ENCODE results near the gene TRIP6.
"Not testable (repeated sequence)": the region's sequence is repeated elsewhere in the genome, so short reads cannot be mapped to it uniquely, and the experiment has no call there.

The TRIP6 gene

GRCh38 chr7:100891568-100892247 lies 24.5 kb downstream of the TRIP6 start:
- DNase-seq = no peak

- DNase-seq = no peak
Measured at GRCh38 chr7:100892364-100893317, 25.5 kb downstream of the TRIP6 start.

DNA sequence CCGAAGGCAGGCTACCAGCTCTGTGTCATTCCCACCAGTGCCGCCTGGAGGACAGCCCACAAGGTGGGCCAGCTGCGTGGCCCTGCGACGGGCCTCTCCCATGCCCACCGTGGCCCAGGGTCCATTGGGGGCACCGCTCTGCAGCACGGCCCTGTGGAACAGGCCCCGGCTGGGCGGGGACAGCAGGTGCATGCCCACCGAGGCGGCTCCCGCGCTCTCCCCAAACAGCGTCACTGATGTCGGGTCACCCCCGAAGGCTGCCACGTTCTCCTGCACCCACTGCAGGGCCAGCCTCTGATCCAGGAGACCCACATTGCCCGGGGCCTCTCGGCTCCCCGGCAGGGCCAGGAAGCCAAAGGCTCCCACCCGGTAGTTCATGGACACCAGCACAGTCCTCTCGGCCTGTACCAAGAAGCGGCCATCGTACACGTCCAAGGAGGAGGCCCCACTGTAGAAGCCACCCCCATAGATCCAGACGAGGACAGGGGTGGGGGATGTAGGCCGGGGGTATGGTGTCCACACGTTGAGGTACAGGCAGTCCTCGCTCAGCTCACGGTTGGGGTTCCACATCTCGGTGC lies 26.2 kb downstream of the TRIP6 start:
- no peak for DNase-seq

GRCh38 chr7:100893910-100894721 lies 26.9 kb downstream of the TRIP6 start:
- DNase-seq = no peak

DNA sequence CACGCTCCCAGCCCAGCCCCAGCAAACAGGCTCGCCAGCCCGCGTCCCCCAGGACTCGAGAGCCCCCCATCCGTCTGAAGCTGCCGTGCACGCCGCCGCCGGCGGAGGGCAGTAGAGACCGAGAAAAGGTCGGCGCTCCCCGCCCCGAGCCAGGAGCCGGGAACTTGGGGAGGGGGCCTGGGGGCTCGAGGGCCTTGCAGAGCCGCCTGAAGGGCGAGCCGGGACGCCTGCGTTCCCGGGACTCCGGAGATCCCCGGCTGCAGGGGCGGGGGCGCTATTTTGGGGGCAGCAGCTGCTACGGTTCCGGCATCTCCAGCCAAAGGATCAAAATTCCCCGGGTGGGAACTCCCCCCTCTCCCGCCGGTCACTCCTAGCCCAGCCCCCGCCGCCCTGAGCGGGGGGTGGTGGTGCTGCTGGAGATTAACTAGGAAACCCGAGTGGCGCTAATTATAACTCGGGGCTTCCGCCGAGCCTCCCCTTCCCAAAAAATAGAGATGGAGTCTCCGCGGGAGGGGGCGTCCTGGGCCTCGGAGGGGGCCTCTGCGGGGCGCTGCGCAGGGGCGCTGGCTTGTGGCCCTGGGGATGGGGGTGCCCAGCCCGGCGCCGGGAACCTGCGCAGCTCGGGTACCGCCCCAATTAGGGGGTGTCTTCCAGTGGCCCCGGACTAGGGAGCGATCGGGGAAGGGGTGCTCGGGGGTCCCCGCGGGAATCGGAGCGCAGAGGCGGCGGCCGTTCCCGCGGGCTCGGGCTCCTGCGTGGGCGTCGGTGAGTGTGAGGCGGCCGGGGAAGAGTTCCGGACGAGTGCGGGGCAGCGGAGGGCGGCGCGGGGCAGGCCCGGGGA lies 27.9 kb downstream of the TRIP6 start:
- peak; percentile 91 for DNase-seq

DNA sequence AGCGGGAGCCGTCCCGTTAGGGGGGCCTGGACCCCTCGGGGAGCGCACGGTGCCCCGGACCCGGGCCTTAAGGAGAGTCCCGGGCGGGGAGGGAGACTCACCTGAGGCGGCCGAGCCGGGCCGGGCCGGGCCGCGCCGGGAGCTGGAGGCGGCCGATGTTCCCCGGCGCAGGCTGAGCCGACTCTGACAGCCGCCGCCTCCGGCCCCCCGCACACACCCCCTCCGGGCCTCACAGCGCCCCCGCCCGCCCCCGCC lies 28.4 kb downstream of the TRIP6 start, which contains the start of gene ACHE:
Gene ACHE, minus strand, starts transcription at position 188 of the 255 bp plus-strand sequence. CDS start 1,656 bp downstream, outside the sequence.
- no peak for DNase-seq

DNA sequence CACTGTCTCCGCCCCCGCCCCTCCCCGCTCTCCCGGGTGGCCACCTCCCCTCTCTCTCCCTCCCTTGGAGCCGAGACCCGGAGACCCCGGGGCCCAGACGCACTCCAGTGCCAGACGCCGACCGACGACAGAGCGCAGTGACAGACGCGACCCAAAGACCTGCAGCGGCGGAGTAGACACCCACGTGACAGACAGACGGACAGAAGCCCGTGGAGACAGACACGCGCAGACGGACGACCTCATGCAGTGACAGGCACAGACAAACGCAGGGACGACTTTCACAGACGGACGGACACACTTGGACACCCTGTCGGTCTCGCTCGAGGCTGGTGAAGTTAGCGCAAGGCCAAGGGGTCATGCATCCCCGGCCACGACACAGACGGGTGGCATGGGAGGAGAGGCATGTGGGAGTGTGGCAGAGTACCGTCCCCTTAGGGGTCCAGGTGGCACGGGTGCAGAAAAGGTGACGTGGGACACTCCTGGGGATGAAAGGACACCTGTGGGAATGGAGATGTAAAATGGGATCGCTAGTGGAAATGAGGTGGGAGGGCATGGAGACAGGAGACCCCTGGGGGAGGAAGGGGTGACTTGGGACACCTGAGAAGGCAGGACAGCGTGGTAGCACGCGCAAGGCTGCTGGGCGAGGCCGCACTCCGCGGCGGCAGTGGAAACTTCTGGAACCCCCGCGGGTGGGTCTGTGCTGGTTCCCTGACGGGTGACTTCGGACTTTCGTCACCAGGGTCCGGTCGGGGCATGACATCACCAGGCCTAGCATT lies 29.0 kb downstream of the TRIP6 start:
- peak; percentile 78 for DNase-seq

GRCh38 chr7:100896732-100897608 lies 29.8 kb downstream of the TRIP6 start:
- peak; percentile 87 for DNase-seq

- no peak for DNase-seq
Measured at GRCh38 chr7:100897772-100898454, 30.7 kb downstream of the TRIP6 start.

DNA sequence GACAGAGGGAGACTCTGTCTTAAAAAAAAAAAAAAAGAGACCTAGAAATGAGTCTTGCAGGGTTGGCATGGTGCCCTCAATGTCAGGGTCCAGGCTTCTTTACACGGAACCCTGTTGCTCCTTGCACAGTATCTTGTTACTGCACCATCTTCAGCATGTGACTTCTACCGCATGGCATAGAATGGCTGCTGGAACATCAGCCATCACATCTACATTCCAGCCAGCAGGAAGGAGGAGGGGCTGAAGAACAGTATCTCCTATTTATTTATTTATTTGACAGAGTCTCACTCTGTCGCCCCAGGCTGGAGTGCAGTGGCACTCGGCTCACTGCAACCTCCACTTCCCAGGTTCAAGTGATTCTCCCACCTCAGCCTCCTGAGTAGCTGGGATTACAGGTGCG lies 32.2 kb downstream of the TRIP6 start:
- no peak for DNase-seq

GRCh38 chr7:100900978-100901377 lies 33.8 kb downstream of the TRIP6 start:
- no peak for DNase-seq

DNA sequence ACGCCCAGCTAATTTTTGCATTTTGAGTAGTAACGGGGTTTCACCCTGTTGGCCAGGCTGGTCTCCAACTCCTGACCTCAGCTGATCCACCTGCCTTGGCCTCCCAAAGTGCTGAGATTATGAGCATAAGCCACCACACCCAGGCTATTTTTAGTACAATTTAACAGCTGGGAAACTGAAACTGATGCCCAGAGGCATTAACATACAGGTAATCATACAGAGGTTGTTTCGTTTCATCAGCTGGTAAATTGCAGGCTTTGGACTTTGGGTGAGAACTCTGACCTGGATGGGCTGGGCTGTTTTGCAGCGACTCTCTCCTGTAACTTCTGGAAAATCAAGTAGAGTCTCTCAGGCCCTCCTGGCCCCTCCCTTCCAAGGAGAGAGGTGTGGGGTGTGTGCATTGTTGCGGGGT lies 34.7 kb downstream of the TRIP6 start:
- no peak for DNase-seq

GRCh38 chr7:100902638-100903037 lies 35.5 kb downstream of the TRIP6 start:
- DNase-seq = no peak

- no peak for DNase-seq
Measured at GRCh38 chr7:100908512-100908911, 41.3 kb downstream of the TRIP6 start.

DNA sequence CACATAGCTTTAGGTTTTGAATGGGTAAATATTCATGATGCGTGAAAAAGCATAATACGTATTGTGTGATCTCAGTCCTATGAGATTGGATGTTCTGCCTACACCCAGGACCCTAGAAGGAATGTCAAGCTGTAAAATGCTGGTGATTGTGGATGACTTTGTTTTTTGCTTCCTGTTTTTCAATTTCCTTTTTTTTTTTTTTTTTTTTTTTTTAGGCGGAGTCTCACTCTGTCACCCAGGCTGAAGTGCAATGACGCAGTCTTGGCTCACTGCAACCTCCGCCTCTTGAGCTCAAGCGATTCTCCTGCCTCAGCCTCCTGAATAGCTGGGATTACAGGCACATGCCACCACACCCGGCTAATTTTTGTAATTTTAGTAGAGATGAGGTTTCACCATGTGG lies 43.3 kb downstream of the TRIP6 start:
- DNase-seq = not testable (repeated sequence)

DNA sequence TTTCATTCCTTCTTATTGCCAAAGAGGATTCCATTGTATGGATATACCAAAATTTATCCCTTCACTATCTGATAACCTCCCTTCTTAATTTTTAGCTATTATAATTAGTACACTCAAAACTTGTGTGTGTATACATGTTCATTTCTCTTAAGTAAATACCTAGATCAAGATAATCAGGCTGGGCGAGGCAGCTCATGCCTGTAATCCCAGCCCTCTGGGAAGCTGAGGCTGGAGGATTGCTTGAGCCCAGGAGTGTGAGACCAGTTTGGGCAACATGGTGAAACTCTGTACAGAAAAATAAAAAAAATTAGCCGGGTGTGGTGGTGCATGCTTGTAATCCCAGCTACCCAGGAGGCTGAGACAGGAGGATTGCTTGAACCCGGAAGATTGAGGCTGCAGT lies 44.3 kb downstream of the TRIP6 start:
- no peak for DNase-seq

DNA sequence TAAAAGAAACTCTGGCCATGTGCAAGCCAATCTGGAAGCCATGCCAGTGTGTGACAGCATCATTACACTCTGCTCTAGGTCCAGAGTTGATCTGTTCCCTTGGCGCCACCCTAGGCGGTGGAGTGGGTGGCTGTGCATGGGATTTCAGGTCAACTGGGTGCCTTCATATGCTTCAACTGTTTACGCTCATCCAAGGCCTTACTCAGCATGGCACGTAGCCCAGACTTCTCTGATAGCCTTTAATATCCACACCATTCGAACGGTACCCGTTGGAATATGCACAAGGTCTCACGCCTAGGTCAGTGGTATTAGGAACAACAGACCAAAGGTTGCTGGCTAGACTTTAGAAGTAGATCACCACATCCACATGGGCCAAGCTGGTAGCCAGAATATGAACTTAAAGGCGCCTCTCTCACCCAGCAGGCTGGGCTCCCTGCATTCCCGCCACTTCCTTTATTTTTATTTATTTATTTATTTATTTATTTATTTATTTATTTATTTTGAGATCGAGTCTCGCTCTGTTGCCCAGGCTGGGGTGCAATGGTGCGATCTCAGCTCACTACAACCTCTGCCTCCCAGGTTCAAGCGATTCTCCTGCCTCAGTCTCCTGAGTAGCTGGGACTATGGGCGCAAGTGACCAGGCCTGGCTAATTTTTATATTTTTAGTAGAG lies 47.2 kb downstream of the TRIP6 start:
- no peak for DNase-seq

DNA sequence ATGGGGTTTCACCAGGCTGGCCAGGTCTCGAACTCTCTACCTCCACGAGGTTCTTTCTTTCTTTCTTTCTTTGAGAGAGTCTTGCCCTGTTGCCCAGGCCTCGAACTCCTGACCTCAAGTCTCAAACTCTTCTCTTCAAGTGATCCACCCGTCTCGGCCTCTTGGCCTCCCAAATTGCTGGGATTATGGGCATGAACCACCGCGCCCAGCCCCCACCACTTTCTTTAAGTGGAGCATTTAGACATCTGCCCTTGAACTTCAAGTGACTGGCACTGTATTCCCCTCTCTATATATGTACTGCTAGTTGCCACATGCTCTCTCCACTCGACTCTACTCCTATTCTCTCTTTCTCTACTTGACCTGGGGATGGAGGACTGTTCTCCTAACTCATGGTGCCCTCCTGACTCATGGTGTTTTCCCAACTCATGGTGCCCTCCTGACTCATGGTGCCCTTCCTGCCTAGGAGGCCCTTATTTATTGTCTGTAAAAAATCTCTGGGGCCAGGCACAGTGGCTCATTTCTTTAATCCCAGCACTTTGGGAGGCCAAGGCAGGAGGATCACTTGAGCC lies 47.8 kb downstream of the TRIP6 start:
- no peak for DNase-seq

- not testable (repeated sequence) for DNase-seq
Measured at GRCh38 chr7:100919335-100919734, 52.1 kb downstream of the TRIP6 start.

Measured in retina (tissue), 1 donor.